Gastroesophageal sphincter (tissue), 4 donors: ENCODE results near the gene TTC24. TPM values are rescaled to one million over a fixed set of nuclear protein-coding genes. Genes with fewer than 3 reads are reported as not detected.
"Not testable (repeated sequence)": the region's sequence is repeated elsewhere in the genome, so short reads cannot be mapped to it uniquely, and the experiment has no call there.

Experiments
- ATAC-seq: fragments of 150-250 bp; one replicate; pipeline ENCODE4 v1.9.1; 2016; ENCODE audit warnings: mild to moderate bottlenecking, moderate library complexity
- H3K27ac ChIP-seq, 4 donors: fragments of 200-600 bp; sonication (generic) in 3 of 4; 1 replicate in 3 of 4; 2 replicates in 1 of 4; pipeline ENCODE4 v1.5.1; 2016 to 2019
- H3K27me3 ChIP-seq: fragments of 200-600 bp; sonication (generic); one replicate; pipeline ENCODE4 v1.5.1; 2019
- H3K36me3 ChIP-seq, 2 donors: fragments of 200-600 bp; sonication (generic); one replicate each; pipeline ENCODE4 v1.5.1; 2019; ENCODE audit warnings: control low read depth in 1 of 2
- H3K4me1 ChIP-seq, 3 donors: fragments of 200-600 bp; sonication (generic); 1 replicate in 2 of 3; 2 replicates in 1 of 3; pipeline ENCODE4 v1.5.1; 2016 to 2019; ENCODE audit warnings: control low read depth in 2 of 3
- H3K4me3 ChIP-seq, 2 donors: fragments of 200-600 bp; sonication (generic); one replicate each; pipeline ENCODE4 v1.5.1; 2019; ENCODE audit warnings: mild to moderate bottlenecking in 1 of 2, moderate library complexity in 1 of 2
- H3K9me3 ChIP-seq, 3 donors: fragments of 200-600 bp; sonication (generic); one replicate each; pipeline ENCODE4 v1.5.1; 2017 to 2019; ENCODE audit warnings: control low read depth in 2 of 3
- CTCF ChIP-seq, 4 experiments: fragments of 200-600 bp in 2 of 4; fragments of 450-650 bp in 2 of 4; sonication (generic) in 1 of 4; IDR thresholded peaks; one replicate each; pipeline ENCODE4 v1.5.1; 2017 to 2019; ENCODE audit warnings: antibody characterized with exemption in 4 of 4, mild to moderate bottlenecking in 2 of 4, moderate library complexity in 2 of 4
- EP300 ChIP-seq: sonication (generic); formaldehyde crosslinking; IDR thresholded peaks from one replicate; pipeline ENCODE4 v1.6.1; 2017; ENCODE audit warnings: antibody characterized with exemption, mild to moderate bottlenecking
- POLR2A ChIP-seq, 2 donors: fragments of 450-650 bp; IDR thresholded peaks; one replicate each; pipeline ENCODE4 v1.6.1; 2017; ENCODE audit warnings: antibody characterized with exemption in 2 of 2, mild to moderate bottlenecking in 2 of 2, moderate library complexity in 1 of 2
- POLR2AphosphoS5 ChIP-seq: sonication (generic); formaldehyde crosslinking; IDR thresholded peaks from one replicate; pipeline ENCODE4 v1.6.1; 2017; ENCODE audit warnings: antibody characterized with exemption
- WGBS, 2 donors: methylation state at CpG; one replicate each; pipeline ENCODE4 v1.1.5; 2018; ENCODE audit warnings: low coverage in 1 of 2; 5-methylcytosine and 5-hydroxymethylcytosine counted together
- total RNA-seq, 4 donors: library from RNA; depleted of rRNA; stranded (reverse); fragments of >200 nt; gene quantifications; one replicate each; pipeline ENCODE4 v1.1.0, GENCODE V29; 2016

The TTC24 gene
- total RNA-seq, 4 donors from 2014 or later = not detected

GRCh38 chr1:156584813-156585212 lies 5.3 kb downstream of the TTC24 start:
- no peak overlapping the region for H3K4me3 ChIP-seq
- ATAC-seq = no peak
- no peak overlapping the region for H3K27ac ChIP-seq
- no peaks in the 10 kb centered on the region for H3K9me3 ChIP-seq
- TF ChIP-seq CTCF (IDR thresholded peaks at IDR 0.05) (no peak), POLR2A (IDR thresholded peaks at IDR 0.05) (no peak), EP300 (no peak), POLR2AphosphoS5 (no peak)
- no peaks in the 10 kb centered on the region for H3K36me3 ChIP-seq
- 35 to 46% methylated on average over 4 to 5 of the region's 11 CpGs for whole genome bisulfite sequencing, 2 donors
- no peaks in the 10 kb centered on the region for H3K27me3 ChIP-seq
- peaks cover 0 to 11% (median 0%) of the 10 kb centered on the region in 3 donors for H3K4me1 ChIP-seq

GRCh38 chr1:156586323-156586722 lies 6.8 kb downstream of the TTC24 start:
- no peaks in the 10 kb centered on the region for H3K36me3 ChIP-seq
- no peak overlapping the region for H3K27ac ChIP-seq
- H3K4me1 ChIP-seq = peaks cover 0 to 19% (median 2%) of the 10 kb centered on the region in 3 donors
- ATAC-seq = no peak
- H3K9me3 ChIP-seq = no peaks in the 10 kb centered on the region
- 0 to 60% methylated on average over 1 of the region's 4 CpGs for WGBS, 2 donors
- no peaks in the 10 kb centered on the region for H3K27me3 ChIP-seq
- H3K4me3 ChIP-seq = no peak overlapping the region
- TF ChIP-seq POLR2AphosphoS5 = no peak
- TF ChIP-seq CTCF (IDR thresholded peaks at IDR 0.05) = no peak
- TF ChIP-seq EP300 = no peak
- TF ChIP-seq POLR2A (IDR thresholded peaks at IDR 0.05) = no peak

- no peak for ATAC-seq
- 80 to 100% methylated on average over 1 to 2 of the region's 3 CpGs for WGBS, 2 donors
Measured at GRCh38 chr1:156586892-156587477, 7.5 kb downstream of the TTC24 start.

GRCh38 chr1:156587927-156588326 lies 8.4 kb downstream of the TTC24 start:
- not testable (repeated sequence) for H3K9me3 ChIP-seq, H3K27ac ChIP-seq, H3K36me3 ChIP-seq, ATAC-seq, H3K4me3 ChIP-seq, H3K27me3 ChIP-seq
- H3K4me1 ChIP-seq = peaks cover 0 to 31% (median 5%) of the 10 kb centered on the region in 3 donors
- WGBS, 2 donors = 96 to 100% methylated on average over 2 to 5 of the region's 8 CpGs

More at GRCh38 chr1:156586892-156587477, 7.5 kb downstream of the TTC24 start:
- Histone ChIP-seq H3K36me3 (no peaks in the 10 kb centered on the region), H3K4me1 (peaks cover 0 to 22% (median 2%) of the 10 kb centered on the region in 3 donors), H3K9me3 (no peaks in the 10 kb centered on the region), H3K27ac (no peak overlapping the region), H3K4me3 (no peak overlapping the region), H3K27me3 (no peaks in the 10 kb centered on the region)
- TF ChIP-seq POLR2AphosphoS5 = no peak
- no peak for TF ChIP-seq POLR2A (IDR thresholded peaks at IDR 0.05)
- no peak for TF ChIP-seq EP300
- no peak for TF ChIP-seq CTCF (IDR thresholded peaks at IDR 0.05)

- no peak overlapping the region for H3K27ac ChIP-seq
- no peaks in the 10 kb centered on the region for H3K27me3 ChIP-seq
- ATAC-seq = no peak
- H3K36me3 ChIP-seq = peaks cover 0 to 20% of the 10 kb centered on the region in 2 donors
- TF ChIP-seq EP300 = no peak
- TF ChIP-seq CTCF (IDR thresholded peaks at IDR 0.05) = no peak
- no peak for TF ChIP-seq POLR2A (IDR thresholded peaks at IDR 0.05)
- TF ChIP-seq POLR2AphosphoS5 = no peak
- no peak overlapping the region for H3K4me3 ChIP-seq
- H3K4me1 ChIP-seq = peaks cover 0 to 24% (median 5%) of the 10 kb centered on the region in 3 donors
- no peaks in the 10 kb centered on the region for H3K9me3 ChIP-seq
- 60 to 81% methylated on average over 3 to 4 of the region's 5 CpGs for WGBS, 2 donors
Measured at GRCh38 chr1:156589546-156589945, 10.0 kb downstream of the TTC24 start.
